GF-D8 (cell line): ENCODE results near the gene PCDHGB2.
"Not testable (repeated sequence)": the region's sequence is repeated elsewhere in the genome, so short reads cannot be mapped to it uniquely, and the experiment has no call there.

ENCODE experiments used
- DNase-seq: peaks from one replicate; lab custom pipeline; 2025; lab: John Stamatoyannopoulos, UW

PCDHGB2 gene

GRCh38 chr5:141349917-141350619 is 9.7 kb upstream of the PCDHGB2 start, which contains the start of gene PCDHGB1:
Gene PCDHGB1, plus strand, starts transcription at chr5:141350099. Its CDS starts 162 bp downstream, at chr5:141350261.
- no peak for DNase-seq

GRCh38 chr5:141351591-141351990 is 8.2 kb upstream of the PCDHGB2 start:
- no peak for DNase-seq

- no peak for DNase-seq
Observed at GRCh38 chr5:141354900-141355469, 4.8 kb upstream of the PCDHGB2 start, which contains the start of gene PCDHGA4. Gene PCDHGA4, plus strand, starts transcription at chr5:141355021. Its CDS starts 87 bp downstream, at chr5:141355108.

GRCh38 chr5:141355641-141356040 is 4.2 kb upstream of the PCDHGB2 start:
- no peak for DNase-seq

- no peak for DNase-seq
Observed at GRCh38 chr5:141356133-141356532, 3.7 kb upstream of the PCDHGB2 start.

GRCh38 chr5:141356950-141357349 is 2.8 kb upstream of the PCDHGB2 start:
- DNase-seq: no peak

- no peak for DNase-seq
Observed at GRCh38 chr5:141360685-141361084, 891 bp downstream of the PCDHGB2 start.

- DNase-seq: no peak
Observed at GRCh38 chr5:141362719-141363118, 2.9 kb downstream of the PCDHGB2 start.

GRCh38 chr5:141363952-141364660 is 4.3 kb downstream of the PCDHGB2 start, which contains the start of gene PCDHGA5:
Gene PCDHGA5, plus strand, starts transcription at chr5:141364162. Its CDS starts 169 bp downstream, at chr5:141364331.
- DNase-seq: no peak

- no peak for DNase-seq
Observed at GRCh38 chr5:141366016-141366896, 6.5 kb downstream of the PCDHGB2 start.

- DNase-seq: no peak
Observed at GRCh38 chr5:141369994-141370848, 10.4 kb downstream of the PCDHGB2 start, which contains the start of gene PCDHGB3. Gene PCDHGB3, plus strand, starts transcription at chr5:141370242. Its CDS starts 153 bp downstream, at chr5:141370395.

- no peak for DNase-seq
Observed at GRCh38 chr5:141371572-141372475, 12.0 kb downstream of the PCDHGB2 start.

- no peak for DNase-seq
Observed at GRCh38 chr5:141373673-141374317, 14.0 kb downstream of the PCDHGB2 start, which contains the start of gene PCDHGA6. Gene PCDHGA6, plus strand, starts transcription at chr5:141373891. Its CDS starts 193 bp downstream, at chr5:141374084.

- DNase-seq: no peak
Observed at GRCh38 chr5:141374627-141375026, 14.8 kb downstream of the PCDHGB2 start.

- DNase-seq: not testable (repeated sequence)
Observed at GRCh38 chr5:141375444-141376155, 15.8 kb downstream of the PCDHGB2 start.

- DNase-seq: no peak
Observed at GRCh38 chr5:141382469-141383294, 22.9 kb downstream of the PCDHGB2 start, which contains the start of gene PCDHGA7. Gene PCDHGA7, plus strand, starts transcription at chr5:141382742. Its CDS starts 158 bp downstream, at chr5:141382900.

GRCh38 chr5:141383345-141383744 is 23.6 kb downstream of the PCDHGB2 start:
- DNase-seq: no peak
